HEK293 (cell line): ENCODE results near the gene PACSIN2.

ENCODE experiments used
- CTCF ChIA-PET: fragments of 350-600 bp; formaldehyde crosslinking; extraction: SDS; loops from one replicate; lab custom pipeline; 2021; ENCODE audit warnings: antibody characterized with exemption; lab: Yijun Ruan, JAX
- POLR2A ChIA-PET: fragments of 300-600 bp; formaldehyde crosslinking; extraction: SDS; loops from one replicate; lab custom pipeline; 2020; ENCODE audit warnings: antibody characterized with exemption, inconsistent platforms; lab: Yijun Ruan, JAX
- H3K27ac ChIP-seq: fragments of 200-500 bp; sonication (Bioruptor generic); 2 replicates; pipeline ENCODE4 v1.5.1; 2014; ENCODE audit warnings: low read depth, low read length, control low read depth, inconsistent platforms; ENCODE audit errors: extremely low read depth
- H3K36me3 ChIP-seq, 2 experiments: fragments of 200-500 bp in 1 of 2; sonication (Bioruptor generic) in 1 of 2; 1 replicate in 1 of 2; 2 replicates in 1 of 2; pipeline ENCODE4 v1.5.1; 2014 to 2017; ENCODE audit warnings: inconsistent platforms in 2 of 2, low read length in 2 of 2; ENCODE audit not compliant: control insufficient read depth in 2 of 2, insufficient read depth in 1 of 2
- H3K4me1 ChIP-seq: fragments of 200-500 bp; sonication (Bioruptor generic); 2 replicates; pipeline ENCODE4 v1.5.1; 2014; ENCODE audit warnings: mild to moderate bottlenecking, low read length, inconsistent platforms; ENCODE audit not compliant: control insufficient read depth, insufficient read depth
- H3K4me3 ChIP-seq: 2 replicates; pipeline ENCODE4 v1.5.1; 2011; ENCODE audit warnings: low read depth, mild to moderate bottlenecking, control low read depth, low read length, moderate library complexity
- H3K9me3 ChIP-seq: fragments of 200-500 bp; sonication (Bioruptor generic); 2 replicates; pipeline ENCODE4 v1.5.1; 2014; ENCODE audit warnings: low read depth, low read length, inconsistent platforms; ENCODE audit not compliant: control insufficient read depth, insufficient read depth
- EGR2 ChIP-seq: fragments of 450-650 bp; formaldehyde crosslinking; IDR thresholded peaks from 2 replicates; pipeline ENCODE4 v1.5.1; 2016; ENCODE audit warnings: low read depth, missing biosample characterization, missing genetic modification characterization
- KLF1 ChIP-seq: fragments of 450-650 bp; formaldehyde crosslinking; IDR thresholded peaks from 2 replicates; pipeline ENCODE4 v1.5.1; 2016; ENCODE audit warnings: missing biosample characterization, missing genetic modification characterization
- KLF17 ChIP-seq: fragments of 450-650 bp; formaldehyde crosslinking; IDR thresholded peaks from 2 replicates; pipeline ENCODE4 v1.5.1; 2016; ENCODE audit warnings: missing biosample characterization, missing genetic modification characterization
- PBX3 ChIP-seq: sonication (generic); formaldehyde crosslinking; IDR thresholded peaks from 2 replicates; pipeline ENCODE4 v1.8.1; 2022; ENCODE audit warnings: mild to moderate bottlenecking, moderate library complexity, missing genetic modification reagents
- SP7 ChIP-seq: fragments of 450-650 bp; formaldehyde crosslinking; IDR thresholded peaks from 2 replicates; pipeline ENCODE4 v1.5.1; 2016; ENCODE audit warnings: missing biosample characterization, missing genetic modification characterization
- WT1 ChIP-seq: fragments of 450-650 bp; formaldehyde crosslinking; IDR thresholded peaks from 2 replicates; pipeline ENCODE4 v1.5.1; 2016; ENCODE audit warnings: missing biosample characterization, missing genetic modification characterization
- ZBTB17 ChIP-seq: fragments of 450-650 bp; formaldehyde crosslinking; IDR thresholded peaks from 2 replicates; pipeline ENCODE4 v1.5.1; 2016; ENCODE audit warnings: missing biosample characterization, missing genetic modification characterization
- ZFHX2 ChIP-seq: fragments of 450-650 bp; formaldehyde crosslinking; conservative IDR thresholded peaks from 2 replicates; pipeline ENCODE4 v1.5.1; 2016; ENCODE audit warnings: missing biosample characterization, missing genetic modification characterization
- ZNF148 ChIP-seq: fragments of 450-650 bp; formaldehyde crosslinking; IDR thresholded peaks from 2 replicates; pipeline ENCODE4 v1.5.0; 2017; ENCODE audit warnings: missing biosample characterization, missing genetic modification characterization, borderline replicate concordance
- ZNF19 ChIP-seq: fragments of 450-650 bp; formaldehyde crosslinking; IDR thresholded peaks from 2 replicates; pipeline ENCODE4; 2016; ENCODE audit warnings: missing biosample characterization, missing genetic modification characterization, low read depth
- ZNF280C ChIP-seq: fragments of 450-650 bp; formaldehyde crosslinking; IDR thresholded peaks from 2 replicates; pipeline ENCODE4 v1.5.1; 2016; ENCODE audit warnings: missing biosample characterization, missing genetic modification characterization
- ZNF311 ChIP-seq: fragments of 450-650 bp; formaldehyde crosslinking; IDR thresholded peaks from 2 replicates; pipeline ENCODE4 v1.5.1; 2017; ENCODE audit warnings: missing biosample characterization, missing genetic modification characterization, borderline replicate concordance
- ZNF398 ChIP-seq: fragments of 450-650 bp; formaldehyde crosslinking; IDR thresholded peaks from 2 replicates; pipeline ENCODE4 v1.5.1; 2017; ENCODE audit warnings: missing biosample characterization, missing genetic modification characterization
- ZNF48 ChIP-seq: fragments of 450-650 bp; formaldehyde crosslinking; IDR thresholded peaks from 2 replicates; pipeline ENCODE4 v1.5.1; 2016; ENCODE audit warnings: missing biosample characterization, missing genetic modification characterization
- ZNF530 ChIP-seq: fragments of 450-650 bp; formaldehyde crosslinking; IDR thresholded peaks from 2 replicates; pipeline ENCODE4 v1.5.1; 2016; ENCODE audit warnings: low read depth, missing biosample characterization, missing genetic modification characterization
- ZNF623 ChIP-seq: fragments of 450-650 bp; formaldehyde crosslinking; IDR thresholded peaks from 2 replicates; pipeline ENCODE4 v1.5.1; 2016; ENCODE audit warnings: missing biosample characterization, missing genetic modification characterization

The PACSIN2 gene

GRCh38 chr22:43031617-43032016, 16.7 kb upstream of the PACSIN2 start:
- H3K4me3 ChIP-seq = no peak overlapping the region
- H3K9me3 ChIP-seq = no peaks in the 10 kb centered on the region
- H3K27ac ChIP-seq = no peak overlapping the region
- ChIA-PET POLR2A (no interaction called here), CTCF (interaction anchor here (0.7 to 2.5 kb wide), 3 partner anchors 29 to 252 kb away, joined by 3 to 7 read pairs (median 4); no protein-coding TSS in a partner anchor)
- no peaks in the 10 kb centered on the region for H3K4me1 ChIP-seq
- TF ChIP-seq KLF1 (peak; percentile 40), EGR2 (tag by site-specific recombination) (peak; percentile 64; the same call in 1 of the 2 replicates), ZNF311 (no peak), ZNF48 (tag by site-specific recombination) (no peak), WT1 (tag by site-specific recombination) (peak; percentile 49; the same call in 1 of the 2 replicates), ZNF398 (tag by site-specific recombination) (peak; percentile 64), PBX3 (CRISPR knock-in tag) (no peak), KLF17 (tag by site-specific recombination) (peak; percentile 61; the same call in 1 of the 2 replicates), ZNF19 (tag by site-specific recombination) (no peak), SP7 (tag by site-specific recombination) (peak; percentile 53; the same call in 1 of the 2 replicates), ZNF623 (tag by site-specific recombination) (peak; percentile 98), ZFHX2 (tag by site-specific recombination) (peak; percentile 57)
- H3K36me3 ChIP-seq = no peaks in the 10 kb centered on the region

GRCh38 chr22:43018615-43019014, 3.7 kb upstream of the PACSIN2 start:
- Histone ChIP-seq H3K4me1 (peaks cover 3% of the 10 kb centered on the region), H3K9me3 (no peaks in the 10 kb centered on the region), H3K36me3 (no peaks in the 10 kb centered on the region), H3K4me3 (no peak overlapping the region), H3K27ac (no peak overlapping the region)
- ChIA-PET POLR2A (interaction anchor here (1.1 kb wide), 1 partner anchor 54 kb away, joined by 3 read pairs; no protein-coding TSS in a partner anchor), CTCF (interaction anchor here (1.0 to 1.4 kb wide), 2 partner anchors 15 to 30 kb away, joined by 3 to 7 read pairs; no protein-coding TSS in a partner anchor)
- peak; percentile 35; the same call in 1 of the 2 replicates for TF ChIP-seq ZBTB17
- TF ChIP-seq ZNF148 (tag by site-specific recombination) = no peak
- no peak for TF ChIP-seq ZNF280C (tag by site-specific recombination)
- no peak for TF ChIP-seq ZNF530
- no peak for TF ChIP-seq ZFHX2 (tag by site-specific recombination)
